SH-SY5Y (cell line): ENCODE measurements around the gene NUP43.

Experiments used
- GATA2 ChIP-seq: IDR thresholded peaks from 2 replicates; pipeline ENCODE4 v1.6.1; 2011; ENCODE audit warnings: mild to moderate bottlenecking, low read depth, low read length
- GATA3 ChIP-seq: IDR thresholded peaks from 2 replicates; pipeline ENCODE4 v1.6.1; 2011; ENCODE audit warnings: low read depth, mild to moderate bottlenecking, low read length, moderate library complexity

The NUP43 gene

GRCh38 chr6:149717588-149718458, 28.5 kb downstream of the NUP43 start, which contains the start of gene LATS1:
Gene LATS1 (minus strand): TSS chr6:149718101. CDS start chr6:149702126, 15,975 bp downstream.
- TF ChIP-seq GATA3 (no peak), GATA2 (no peak)

GRCh38 chr6:149717255-149717587, 29.1 kb downstream of the NUP43 start:
- TF ChIP-seq GATA2: no peak
- TF ChIP-seq GATA3: no peak

DNA sequence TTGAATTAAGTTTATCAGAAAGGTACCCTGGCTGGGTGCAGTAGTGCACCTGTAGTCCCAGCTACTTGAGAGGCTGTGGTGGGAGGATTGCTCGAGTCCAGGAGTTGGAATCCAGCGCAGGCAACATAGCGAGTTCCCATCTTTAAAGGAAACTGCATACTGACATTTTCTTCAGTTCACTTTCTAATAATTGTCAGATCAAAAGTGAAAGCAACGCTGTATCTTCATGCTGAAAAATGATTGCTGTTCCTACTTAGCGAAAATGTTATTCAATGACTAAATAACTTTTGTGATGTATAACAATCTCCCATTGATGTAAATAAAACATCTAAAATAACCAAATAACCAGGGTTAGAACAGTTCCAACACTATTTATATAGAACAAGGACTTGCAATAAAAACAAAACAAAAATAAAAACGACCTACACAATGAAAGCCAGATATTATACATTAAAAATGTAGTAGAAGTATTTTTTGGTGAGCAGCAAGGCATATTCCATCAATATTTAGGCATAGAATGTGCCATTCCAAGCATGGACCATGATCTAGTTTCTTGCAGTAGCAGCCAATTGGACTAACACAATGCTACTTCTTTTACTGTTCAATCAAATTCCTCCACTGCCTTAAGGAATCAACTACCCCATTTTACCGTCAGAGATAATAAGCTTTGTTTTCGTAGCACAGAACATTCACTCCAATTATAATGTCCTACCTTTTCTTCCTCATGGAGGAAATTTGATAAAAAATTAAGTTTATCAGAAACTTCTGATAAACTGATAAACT, 30.0 kb downstream of the NUP43 start:
- TF ChIP-seq GATA2 (no peak), GATA3 (no peak)

DNA sequence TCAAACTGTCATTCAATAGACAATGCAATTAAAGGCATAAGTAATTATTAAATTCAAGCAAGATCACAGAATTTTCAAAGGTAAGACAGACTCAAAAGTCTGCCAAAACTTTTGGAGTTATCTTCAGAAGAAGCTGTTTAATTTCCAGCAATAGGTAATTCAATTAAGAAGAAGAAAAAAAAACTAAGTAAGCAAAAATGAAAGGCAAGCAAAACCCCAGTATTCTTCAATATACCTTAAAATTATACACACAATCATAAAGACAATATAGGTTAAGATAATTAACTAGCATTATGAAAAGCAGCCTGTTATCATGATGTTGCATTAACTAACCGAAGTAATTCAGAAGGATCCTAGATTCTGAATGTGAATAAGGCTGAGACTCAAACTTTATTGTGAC, 31.9 kb downstream of the NUP43 start:
- TF ChIP-seq GATA3 (no peak), GATA2 (no peak)

GRCh38 chr6:149711711-149712110, 34.6 kb downstream of the NUP43 start:
- TF ChIP-seq GATA2 (no peak), GATA3 (no peak)

GRCh38 chr6:149701714-149702113, 44.6 kb downstream of the NUP43 start:
- TF ChIP-seq GATA3: no peak
- no peak for TF ChIP-seq GATA2

- TF ChIP-seq GATA2 (no peak), GATA3 (no peak)
Measured at GRCh38 chr6:149699150-149699549, 47.2 kb downstream of the NUP43 start.

DNA sequence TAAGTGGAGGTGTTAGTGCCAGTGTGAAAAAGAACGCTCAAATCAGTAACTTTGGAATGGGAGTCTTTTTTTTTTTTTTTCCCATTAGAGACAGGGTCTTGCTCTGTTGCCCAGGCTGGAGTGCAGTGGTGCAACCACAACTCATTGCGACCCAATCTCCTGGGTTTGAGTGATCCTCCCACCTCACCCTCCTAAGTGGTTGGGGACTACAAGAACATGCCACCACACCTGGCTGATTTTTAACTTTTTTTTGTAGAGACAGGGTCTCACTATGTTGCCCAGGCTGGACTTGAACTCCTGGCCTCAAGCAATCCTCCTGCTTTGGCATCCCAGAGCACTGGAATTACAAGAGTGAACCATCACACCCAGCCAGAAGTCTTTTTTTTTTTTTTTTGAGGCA, 48.2 kb downstream of the NUP43 start:
- TF ChIP-seq GATA3 (no peak), GATA2 (no peak)

GRCh38 chr6:149696901-149697300, 49.4 kb downstream of the NUP43 start:
- TF ChIP-seq GATA3 (no peak), GATA2 (no peak)

DNA sequence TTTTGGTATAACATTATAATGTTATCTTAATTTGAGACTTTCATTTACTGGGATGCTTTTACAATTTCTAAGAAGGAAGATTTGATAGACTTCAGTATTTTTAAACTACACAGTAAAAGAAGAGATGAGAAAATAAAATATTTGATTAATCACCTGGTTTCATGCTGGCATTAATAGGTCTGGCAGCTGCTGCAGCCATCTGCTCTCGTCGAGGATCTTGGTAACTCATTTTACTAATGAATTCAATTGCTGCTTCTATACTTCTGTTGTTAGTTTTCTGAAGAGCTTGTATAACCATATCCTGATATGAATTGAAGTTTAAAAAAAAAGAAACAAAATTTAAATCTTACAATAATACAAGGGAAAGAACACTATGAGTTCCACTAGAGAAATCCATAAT, 51.4 kb downstream of the NUP43 start:
- TF ChIP-seq GATA3 (no peak), GATA2 (no peak)

- TF ChIP-seq GATA3 (no peak), GATA2 (no peak)
Measured at GRCh38 chr6:149691201-149691600, 55.1 kb downstream of the NUP43 start.

DNA sequence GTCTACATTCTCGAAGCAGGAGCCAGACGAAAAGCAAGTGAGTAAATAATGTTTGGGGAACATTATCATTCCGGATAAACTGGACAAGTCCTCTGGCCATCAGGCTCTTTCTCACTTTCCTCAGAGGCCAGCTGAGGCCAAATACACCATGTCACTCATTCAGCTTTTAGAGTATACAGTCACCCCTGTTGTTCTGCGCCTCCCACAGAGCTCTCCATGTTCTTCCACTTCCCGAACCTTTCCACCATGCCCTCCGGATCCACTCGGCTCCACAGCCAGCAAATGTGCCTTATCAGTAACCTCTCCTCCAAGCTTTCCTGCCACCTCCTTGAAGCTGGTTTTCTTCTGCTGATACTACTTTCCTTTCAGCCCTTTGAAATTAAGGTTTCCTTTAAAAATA, 60.1 kb downstream of the NUP43 start:
- TF ChIP-seq GATA3 (no peak), GATA2 (no peak)

DNA sequence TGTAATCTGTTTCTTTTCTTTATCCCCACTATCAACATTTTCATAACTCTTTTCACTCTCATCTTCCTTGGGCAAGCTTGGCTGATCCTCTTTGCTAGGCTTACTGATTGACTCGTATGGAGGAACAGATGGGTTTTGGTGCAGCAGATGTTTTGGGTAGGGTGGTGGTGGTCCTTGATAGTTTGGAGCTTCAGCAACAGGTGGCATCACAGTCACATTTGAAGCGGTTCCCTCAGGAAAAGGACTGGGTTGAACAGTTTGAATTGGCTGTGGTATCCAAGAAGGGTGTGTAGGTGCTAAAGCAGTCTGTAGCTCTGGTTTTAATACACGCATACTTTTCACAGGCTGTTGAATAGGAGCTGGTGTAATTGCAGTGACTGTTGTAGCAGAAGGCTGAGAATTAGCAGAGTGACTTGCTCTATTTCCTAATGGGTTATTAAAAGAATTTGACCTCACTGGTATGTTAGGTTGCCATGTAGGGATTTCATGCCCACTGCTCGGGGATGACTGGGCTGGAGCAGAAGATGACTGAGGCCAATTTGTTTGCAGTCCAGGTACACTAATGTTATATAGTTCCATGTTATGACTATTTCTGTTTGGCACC, 63.0 kb downstream of the NUP43 start:
- TF ChIP-seq GATA2: no peak
- TF ChIP-seq GATA3: no peak

DNA sequence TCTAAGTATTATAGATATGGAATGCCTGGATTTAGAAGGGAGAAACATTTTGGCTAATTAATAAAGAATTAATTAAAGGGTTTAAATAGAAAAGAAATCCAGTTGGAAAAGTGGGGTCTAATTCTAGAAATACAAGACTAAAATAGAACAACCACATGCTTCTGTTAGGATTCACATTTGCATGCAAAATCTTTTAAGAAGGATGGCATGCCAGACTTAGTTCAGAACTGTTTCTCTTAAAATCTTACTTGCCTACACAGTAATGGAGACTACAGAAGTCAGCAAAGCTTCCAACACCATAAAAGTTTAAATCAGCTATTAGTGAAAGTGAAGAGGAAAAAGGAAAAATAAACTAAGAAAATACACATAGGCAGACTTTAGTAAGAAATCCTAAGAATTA, 65.1 kb downstream of the NUP43 start:
- TF ChIP-seq GATA3 (no peak), GATA2 (no peak)
